HEK293 (cell line): ENCODE data around the gene ZNHIT1.

Experiments used
- AEBP2 ChIP-seq: fragments of 450-650 bp; formaldehyde crosslinking; IDR thresholded peaks from 2 replicates; pipeline ENCODE4 v1.5.1; 2016; ENCODE audit warnings: missing biosample characterization, missing genetic modification characterization, borderline replicate concordance
- BCL11B ChIP-seq: fragments of 450-650 bp; formaldehyde crosslinking; IDR thresholded peaks from 2 replicates; pipeline ENCODE4 v1.5.1; 2016; ENCODE audit warnings: low read depth, missing biosample characterization, missing genetic modification characterization
- GLIS1 ChIP-seq: fragments of 450-650 bp; formaldehyde crosslinking; IDR thresholded peaks from 2 replicates; pipeline ENCODE4 v1.5.1; 2016; ENCODE audit warnings: missing biosample characterization, missing genetic modification characterization
- PRDM10 ChIP-seq: fragments of 450-650 bp; formaldehyde crosslinking; IDR thresholded peaks from 2 replicates; pipeline ENCODE4 v1.5.1; 2016; ENCODE audit warnings: missing biosample characterization, missing genetic modification characterization
- SP2 ChIP-seq: fragments of 450-650 bp; formaldehyde crosslinking; IDR thresholded peaks from 2 replicates; pipeline ENCODE4 v1.5.1; 2016; ENCODE audit warnings: missing biosample characterization, missing genetic modification characterization
- SP3 ChIP-seq: fragments of 450-650 bp; formaldehyde crosslinking; IDR thresholded peaks from 2 replicates; pipeline ENCODE4 v1.5.1; 2016; ENCODE audit warnings: missing biosample characterization, missing genetic modification characterization
- SP7 ChIP-seq: fragments of 450-650 bp; formaldehyde crosslinking; IDR thresholded peaks from 2 replicates; pipeline ENCODE4 v1.5.1; 2016; ENCODE audit warnings: missing biosample characterization, missing genetic modification characterization
- ZBTB1 ChIP-seq: fragments of 450-650 bp; formaldehyde crosslinking; IDR thresholded peaks from 2 replicates; pipeline ENCODE4 v1.5.1; 2016; ENCODE audit warnings: missing biosample characterization, missing genetic modification characterization
- ZFP3 ChIP-seq: fragments of 450-650 bp; formaldehyde crosslinking; IDR thresholded peaks from 2 replicates; pipeline ENCODE4 v1.5.1; 2016; ENCODE audit warnings: low read depth, missing biosample characterization, missing genetic modification characterization
- ZNF146 ChIP-seq: fragments of 450-650 bp; formaldehyde crosslinking; IDR thresholded peaks from 2 replicates; pipeline ENCODE4 v1.5.1; 2016; ENCODE audit warnings: missing biosample characterization, missing genetic modification characterization
- ZNF2 ChIP-seq: fragments of 450-650 bp; formaldehyde crosslinking; IDR thresholded peaks from 2 replicates; pipeline ENCODE4 v1.5.1; 2016; ENCODE audit warnings: missing biosample characterization, missing genetic modification characterization
- ZNF221 ChIP-seq: fragments of 450-650 bp; formaldehyde crosslinking; IDR thresholded peaks from 2 replicates; pipeline ENCODE4 v1.5.1; 2017; ENCODE audit warnings: missing biosample characterization, missing genetic modification characterization, borderline replicate concordance
- ZNF23 ChIP-seq: fragments of 450-650 bp; formaldehyde crosslinking; IDR thresholded peaks from 2 replicates; pipeline ENCODE4 v1.5.1; 2016; ENCODE audit warnings: missing biosample characterization, missing genetic modification characterization, borderline replicate concordance
- ZNF324 ChIP-seq: fragments of 450-650 bp; formaldehyde crosslinking; IDR thresholded peaks from 2 replicates; pipeline ENCODE4 v1.5.1; 2016; ENCODE audit warnings: missing biosample characterization, missing genetic modification characterization
- ZNF391 ChIP-seq: fragments of 450-650 bp; formaldehyde crosslinking; IDR thresholded peaks from 2 replicates; pipeline ENCODE4 v1.5.1; 2016; ENCODE audit warnings: low read depth, missing biosample characterization, missing genetic modification characterization, borderline replicate concordance
- ZNF416 ChIP-seq: fragments of 450-650 bp; formaldehyde crosslinking; IDR thresholded peaks from 2 replicates; pipeline ENCODE4 v1.5.1; 2016; ENCODE audit warnings: missing biosample characterization, missing genetic modification characterization
- ZNF433 ChIP-seq: fragments of 450-650 bp; formaldehyde crosslinking; IDR thresholded peaks from 2 replicates; pipeline ENCODE4 v1.5.1; 2016; ENCODE audit warnings: missing biosample characterization, missing genetic modification characterization, low read depth
- ZNF510 ChIP-seq: fragments of 450-650 bp; formaldehyde crosslinking; IDR thresholded peaks from 2 replicates; pipeline ENCODE4 v1.5.1; 2018; ENCODE audit warnings: mild to moderate bottlenecking, missing genetic modification characterization, missing biosample characterization; ENCODE audit not compliant: insufficient replicate concordance
- ZNF549 ChIP-seq: fragments of 450-650 bp; IDR thresholded peaks from 2 replicates; pipeline ENCODE4 v1.5.1; 2018; ENCODE audit warnings: missing biosample characterization, missing genetic modification characterization, mild to moderate bottlenecking, inconsistent platforms, moderate library complexity
- ZNF571 ChIP-seq: fragments of 450-650 bp; formaldehyde crosslinking; IDR thresholded peaks from 2 replicates; pipeline ENCODE4 v1.5.0; 2017; ENCODE audit warnings: missing biosample characterization, missing genetic modification characterization
- ZNF629 ChIP-seq: fragments of 450-650 bp; formaldehyde crosslinking; IDR thresholded peaks from 2 replicates; pipeline ENCODE4 v1.5.1; 2017; ENCODE audit warnings: missing biosample characterization, missing genetic modification characterization
- ZNF660 ChIP-seq: fragments of 450-650 bp; IDR thresholded peaks from 2 replicates; pipeline ENCODE4 v1.5.1; 2018; ENCODE audit warnings: missing biosample characterization, mild to moderate bottlenecking, missing genetic modification characterization
- ZNF776 ChIP-seq: fragments of 450-650 bp; formaldehyde crosslinking; IDR thresholded peaks from 2 replicates; pipeline ENCODE4 v1.5.0; 2017; ENCODE audit warnings: missing biosample characterization, missing genetic modification characterization, borderline replicate concordance
- ZNF837 ChIP-seq: fragments of 450-650 bp; formaldehyde crosslinking; IDR thresholded peaks from 2 replicates; pipeline ENCODE4 v1.5.1; 2016; ENCODE audit warnings: missing biosample characterization, missing genetic modification characterization
- TF ChIP-seq, protein P1 (sequence below): fragments of 450-650 bp; formaldehyde crosslinking; IDR thresholded peaks from 2 replicates; pipeline ENCODE4 v1.5.1; 2017; ENCODE audit warnings: missing biosample characterization, missing genetic modification characterization
- TF ChIP-seq, protein P2 (sequence below): fragments of 450-650 bp; formaldehyde crosslinking; IDR thresholded peaks from 2 replicates; pipeline ENCODE4 v1.5.1; 2016; ENCODE audit warnings: missing biosample characterization, missing genetic modification characterization
- TF ChIP-seq, protein P3 (sequence below): fragments of 450-650 bp; formaldehyde crosslinking; IDR thresholded peaks from 2 replicates; pipeline ENCODE4 v1.5.1; 2016; ENCODE audit warnings: missing biosample characterization, missing genetic modification characterization
- TF ChIP-seq, protein P4 (sequence below): fragments of 450-650 bp; formaldehyde crosslinking; IDR thresholded peaks from 2 replicates; pipeline ENCODE4 v1.5.1; 2016; ENCODE audit warnings: missing biosample characterization, missing genetic modification characterization

Gene ZNHIT1

DNA sequence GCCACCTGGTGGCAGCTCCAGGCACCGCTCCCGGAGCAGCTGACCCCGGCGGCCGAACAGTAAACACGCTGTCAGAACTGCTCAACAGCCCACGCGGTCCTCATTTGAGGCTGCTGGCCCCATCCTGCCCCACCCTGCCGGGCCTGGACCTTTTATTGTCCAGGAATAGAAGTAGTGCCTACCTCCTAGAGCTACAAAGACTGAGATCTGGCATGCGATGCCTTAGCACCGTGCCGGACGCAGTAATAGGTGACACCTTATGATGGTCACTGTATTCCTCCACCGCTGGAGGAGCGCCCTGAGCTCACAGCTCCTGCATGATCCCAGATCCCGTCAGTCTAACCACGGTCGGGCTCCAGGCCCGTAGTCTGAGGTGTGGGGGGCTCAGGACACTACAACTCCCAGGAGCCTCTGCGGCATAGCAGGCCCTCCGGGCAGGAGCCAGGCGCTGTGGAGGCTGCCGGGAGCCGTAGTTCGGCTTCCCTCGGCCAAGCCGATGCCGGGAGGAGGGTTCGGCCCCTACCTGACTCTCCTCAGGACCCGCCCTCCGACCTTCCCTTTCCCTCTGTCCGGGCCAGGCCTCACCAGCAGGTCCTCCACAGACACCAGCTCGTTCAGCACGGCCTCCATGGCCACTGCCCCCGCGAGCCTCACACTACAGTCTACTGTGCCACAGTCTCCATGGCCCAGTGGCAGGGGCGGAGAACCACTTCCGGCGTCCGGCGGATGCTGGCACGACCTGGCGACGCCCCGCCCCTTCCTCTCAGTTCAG lies 26.6 kb downstream of the ZNHIT1 start, which contains the start of gene FIS1 (continued):
- TF ChIP-seq AEBP2 (tag by site-specific recombination) (no peak), ZNF416 (tag by site-specific recombination) (no peak), ZBTB1 (no peak), SP2 (tag by site-specific recombination) (peak; percentile 98), ZNF2 (tag by site-specific recombination) (peak; percentile 80), ZNF221 (no peak), ZNF629 (tag by site-specific recombination) (peak; percentile 45), ZNF433 (tag by site-specific recombination) (no peak), ZNF549 (no peak), SP3 (peak; percentile 91), SP7 (tag by site-specific recombination) (peak; percentile 68), BCL11B (tag by site-specific recombination) (peak; percentile 69; the same call in 1 of the 2 replicates), ZNF23 (tag by site-specific recombination) (no peak), ZNF776 (no peak), ZNF571 (no peak), ZNF510 (tag by site-specific recombination) (no peak), GLIS1 (tag by site-specific recombination) (peak; percentile 11; the same call in 1 of the 2 replicates), ZNF324 (tag by site-specific recombination) (peak; percentile 67), ZNF837 (tag by site-specific recombination) (no peak), ZFP3 (tag by site-specific recombination) (no peak), PRDM10 (no peak), ZNF391 (tag by site-specific recombination) (0 out of 2 replicates have a peak, but pooled peaks have one; percentile 49), ZNF146 (no peak), ZNF660 (tag by site-specific recombination) (peak; percentile 73)
- TF ChIP-seq, protein P1, sequence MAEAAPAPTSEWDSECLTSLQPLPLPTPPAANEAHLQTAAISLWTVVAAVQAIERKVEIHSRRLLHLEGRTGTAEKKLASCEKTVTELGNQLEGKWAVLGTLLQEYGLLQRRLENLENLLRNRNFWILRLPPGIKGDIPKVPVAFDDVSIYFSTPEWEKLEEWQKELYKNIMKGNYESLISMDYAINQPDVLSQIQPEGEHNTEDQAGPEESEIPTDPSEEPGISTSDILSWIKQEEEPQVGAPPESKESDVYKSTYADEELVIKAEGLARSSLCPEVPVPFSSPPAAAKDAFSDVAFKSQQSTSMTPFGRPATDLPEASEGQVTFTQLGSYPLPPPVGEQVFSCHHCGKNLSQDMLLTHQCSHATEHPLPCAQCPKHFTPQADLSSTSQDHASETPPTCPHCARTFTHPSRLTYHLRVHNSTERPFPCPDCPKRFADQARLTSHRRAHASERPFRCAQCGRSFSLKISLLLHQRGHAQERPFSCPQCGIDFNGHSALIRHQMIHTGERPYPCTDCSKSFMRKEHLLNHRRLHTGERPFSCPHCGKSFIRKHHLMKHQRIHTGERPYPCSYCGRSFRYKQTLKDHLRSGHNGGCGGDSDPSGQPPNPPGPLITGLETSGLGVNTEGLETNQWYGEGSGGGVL (tag by site-specific recombination): no peak
- TF ChIP-seq, protein P2, sequence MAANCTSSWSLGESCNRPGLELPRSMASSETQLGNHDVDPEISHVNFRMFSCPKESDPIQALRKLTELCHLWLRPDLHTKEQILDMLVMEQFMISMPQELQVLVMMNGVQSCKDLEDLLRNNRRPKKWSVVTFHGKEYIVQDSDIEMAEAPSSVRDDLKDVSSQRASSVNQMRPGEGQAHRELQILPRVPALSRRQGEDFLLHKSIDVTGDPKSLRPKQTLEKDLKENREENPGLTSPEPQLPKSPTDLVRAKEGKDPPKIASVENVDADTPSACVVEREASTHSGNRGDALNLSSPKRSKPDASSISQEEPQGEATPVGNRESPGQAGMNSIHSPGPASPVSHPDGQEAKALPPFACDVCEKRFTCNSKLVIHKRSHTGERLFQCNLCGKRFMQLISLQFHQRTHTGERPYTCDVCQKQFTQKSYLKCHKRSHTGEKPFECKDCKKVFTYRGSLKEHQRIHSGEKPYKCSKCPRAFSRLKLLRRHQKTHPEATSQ: no peak
- TF ChIP-seq, protein P3, sequence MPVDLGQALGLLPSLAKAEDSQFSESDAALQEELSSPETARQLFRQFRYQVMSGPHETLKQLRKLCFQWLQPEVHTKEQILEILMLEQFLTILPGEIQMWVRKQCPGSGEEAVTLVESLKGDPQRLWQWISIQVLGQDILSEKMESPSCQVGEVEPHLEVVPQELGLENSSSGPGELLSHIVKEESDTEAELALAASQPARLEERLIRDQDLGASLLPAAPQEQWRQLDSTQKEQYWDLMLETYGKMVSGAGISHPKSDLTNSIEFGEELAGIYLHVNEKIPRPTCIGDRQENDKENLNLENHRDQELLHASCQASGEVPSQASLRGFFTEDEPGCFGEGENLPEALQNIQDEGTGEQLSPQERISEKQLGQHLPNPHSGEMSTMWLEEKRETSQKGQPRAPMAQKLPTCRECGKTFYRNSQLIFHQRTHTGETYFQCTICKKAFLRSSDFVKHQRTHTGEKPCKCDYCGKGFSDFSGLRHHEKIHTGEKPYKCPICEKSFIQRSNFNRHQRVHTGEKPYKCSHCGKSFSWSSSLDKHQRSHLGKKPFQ (tag by site-specific recombination): no peak
- TF ChIP-seq, protein P4, sequence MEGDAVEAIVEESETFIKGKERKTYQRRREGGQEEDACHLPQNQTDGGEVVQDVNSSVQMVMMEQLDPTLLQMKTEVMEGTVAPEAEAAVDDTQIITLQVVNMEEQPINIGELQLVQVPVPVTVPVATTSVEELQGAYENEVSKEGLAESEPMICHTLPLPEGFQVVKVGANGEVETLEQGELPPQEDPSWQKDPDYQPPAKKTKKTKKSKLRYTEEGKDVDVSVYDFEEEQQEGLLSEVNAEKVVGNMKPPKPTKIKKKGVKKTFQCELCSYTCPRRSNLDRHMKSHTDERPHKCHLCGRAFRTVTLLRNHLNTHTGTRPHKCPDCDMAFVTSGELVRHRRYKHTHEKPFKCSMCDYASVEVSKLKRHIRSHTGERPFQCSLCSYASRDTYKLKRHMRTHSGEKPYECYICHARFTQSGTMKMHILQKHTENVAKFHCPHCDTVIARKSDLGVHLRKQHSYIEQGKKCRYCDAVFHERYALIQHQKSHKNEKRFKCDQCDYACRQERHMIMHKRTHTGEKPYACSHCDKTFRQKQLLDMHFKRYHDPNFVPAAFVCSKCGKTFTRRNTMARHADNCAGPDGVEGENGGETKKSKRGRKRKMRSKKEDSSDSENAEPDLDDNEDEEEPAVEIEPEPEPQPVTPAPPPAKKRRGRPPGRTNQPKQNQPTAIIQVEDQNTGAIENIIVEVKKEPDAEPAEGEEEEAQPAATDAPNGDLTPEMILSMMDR (tag by site-specific recombination): peak; percentile 93
